Neuronal stem cell (in vitro differentiated cells): Measurements from ENCODE around the gene OGFOD2.
A peak's percentile ranks its signal among the peaks of the same experiment; 100 is the strongest.

ENCODE experiments used
- DNase-seq: peaks from one replicate; pipeline ENCODE4 v3.0.0-alpha.2; 2013; ENCODE audit warnings: low spot score
- H2AFZ ChIP-seq: one replicate; pipeline ENCODE4 v1.6.1; 2013; ENCODE audit warnings: mild to moderate bottlenecking, low read length, inconsistent platforms
- H2AK5ac ChIP-seq: 2 replicates; pipeline ENCODE4 v1.6.1; 2013; ENCODE audit warnings: low read depth, mild to moderate bottlenecking, inconsistent platforms, low read length, moderate library complexity, mixed read lengths
- H2BK120ac ChIP-seq: 2 replicates; pipeline ENCODE4 v1.6.1; 2013; ENCODE audit warnings: low read depth, mild to moderate bottlenecking, inconsistent platforms, low read length, moderate library complexity, mixed read lengths
- H2BK12ac ChIP-seq: one replicate; pipeline ENCODE4 v1.6.1; 2013; ENCODE audit warnings: low read length, inconsistent platforms
- H2BK15ac ChIP-seq: 2 replicates; pipeline ENCODE4 v1.6.1; 2013; ENCODE audit warnings: mild to moderate bottlenecking, low read length, inconsistent platforms, mixed read lengths
- H2BK5ac ChIP-seq: one replicate; pipeline ENCODE4 v1.6.1; 2013; ENCODE audit warnings: inconsistent platforms, mild to moderate bottlenecking, low read length, moderate library complexity
- H3K14ac ChIP-seq: one replicate; pipeline ENCODE4 v1.6.1; 2013; ENCODE audit warnings: low read length, inconsistent platforms
- H3K18ac ChIP-seq: 2 replicates; pipeline ENCODE4 v1.6.1; 2013; ENCODE audit warnings: low read length, inconsistent platforms
- H3K23ac ChIP-seq: 2 replicates; pipeline ENCODE4 v1.6.1; 2013; ENCODE audit warnings: low read depth, mild to moderate bottlenecking, mixed read lengths, low read length, inconsistent platforms; ENCODE audit not compliant: poor library complexity
- H3K27ac ChIP-seq: replicated peaks from 3 replicates; pipeline ENCODE4 v1.5.1; 2013; ENCODE audit warnings: low read length, inconsistent platforms
- H3K27me3 ChIP-seq, 3 experiments: 2 replicates each; pipeline ENCODE4 v1.6.1; 2013; ENCODE audit warnings: low read length in 3 of 3, mild to moderate bottlenecking in 2 of 3, inconsistent platforms in 1 of 3, low read depth in 1 of 3, mixed read lengths in 1 of 3, moderate library complexity in 1 of 3; ENCODE audit not compliant: control insufficient read depth in 3 of 3, insufficient read depth in 3 of 3
- H3K36me3 ChIP-seq, 2 donors: replicated peaks in 1 of 2; 2 replicates each; pipeline ENCODE4 v1.6.1; 2013; ENCODE audit warnings: low read length in 2 of 2; ENCODE audit not compliant: control insufficient read depth in 2 of 2, insufficient read depth in 2 of 2
- H3K4ac ChIP-seq: 2 replicates; pipeline ENCODE4 v1.6.1; 2013; ENCODE audit warnings: inconsistent platforms, mild to moderate bottlenecking, low read length, moderate library complexity
- H3K4me1 ChIP-seq, 2 donors: 1 replicate in 1 of 2; 2 replicates in 1 of 2; pipeline ENCODE4 v1.6.1; 2013; ENCODE audit warnings: low read length in 2 of 2, low read depth in 1 of 2; ENCODE audit not compliant: control insufficient read depth in 2 of 2, insufficient read depth in 1 of 2
- H3K4me2 ChIP-seq: one replicate; pipeline ENCODE4 v1.6.1; 2013; ENCODE audit warnings: mild to moderate bottlenecking, low read length, inconsistent platforms; ENCODE audit not compliant: insufficient read depth, poor library complexity, severe bottlenecking
- H3K4me3 ChIP-seq, 2 donors: 2 replicates each; pipeline ENCODE4 v1.5.1; 2013; ENCODE audit warnings: low read length in 2 of 2, mild to moderate bottlenecking in 2 of 2, inconsistent platforms in 1 of 2, moderate library complexity in 1 of 2
- H3K79me1 ChIP-seq: one replicate; pipeline ENCODE4 v1.6.1; 2013; ENCODE audit warnings: low read depth, mild to moderate bottlenecking, inconsistent platforms, low read length, moderate library complexity
- H3K9ac ChIP-seq: one replicate; pipeline ENCODE4 v1.6.1; 2013; ENCODE audit warnings: mild to moderate bottlenecking, low read depth, low read length, inconsistent platforms; ENCODE audit not compliant: poor library complexity
- H3K9me3 ChIP-seq, 2 donors: replicated peaks in 1 of 2; 2 replicates each; pipeline versions ENCODE3 to v1.6.1; 2013; ENCODE audit warnings: low read length in 2 of 2, mild to moderate bottlenecking in 2 of 2, inconsistent platforms in 1 of 2, low read depth in 1 of 2, mixed read lengths in 1 of 2, moderate library complexity in 1 of 2; ENCODE audit not compliant: control insufficient read depth in 2 of 2, insufficient read depth in 1 of 2
- H4K8ac ChIP-seq: one replicate; pipeline ENCODE4 v1.6.1; 2013; ENCODE audit warnings: low read depth, mild to moderate bottlenecking, inconsistent platforms, low read length, moderate library complexity
- H4K91ac ChIP-seq: one replicate; pipeline ENCODE4 v1.6.1; 2013; ENCODE audit warnings: low read length, low read depth, mild to moderate bottlenecking, inconsistent platforms; ENCODE audit not compliant: poor library complexity
- WGBS, 2 donors: extraction: QIAGEN DNeasy Blood & Tissue Kit; methylation state at CpG; one replicate each; pipeline ENCODE4 v1.1.7; 2013; ENCODE audit warnings: missing lambda C conversion rate in 2 of 2, mixed read lengths in 1 of 2; ENCODE audit not compliant: insufficient read length in 2 of 2, insufficient replicate concordance in 1 of 2; ENCODE audit errors: extremely low coverage in 2 of 2; 5-methylcytosine and 5-hydroxymethylcytosine counted together

The OGFOD2 gene

DNA sequence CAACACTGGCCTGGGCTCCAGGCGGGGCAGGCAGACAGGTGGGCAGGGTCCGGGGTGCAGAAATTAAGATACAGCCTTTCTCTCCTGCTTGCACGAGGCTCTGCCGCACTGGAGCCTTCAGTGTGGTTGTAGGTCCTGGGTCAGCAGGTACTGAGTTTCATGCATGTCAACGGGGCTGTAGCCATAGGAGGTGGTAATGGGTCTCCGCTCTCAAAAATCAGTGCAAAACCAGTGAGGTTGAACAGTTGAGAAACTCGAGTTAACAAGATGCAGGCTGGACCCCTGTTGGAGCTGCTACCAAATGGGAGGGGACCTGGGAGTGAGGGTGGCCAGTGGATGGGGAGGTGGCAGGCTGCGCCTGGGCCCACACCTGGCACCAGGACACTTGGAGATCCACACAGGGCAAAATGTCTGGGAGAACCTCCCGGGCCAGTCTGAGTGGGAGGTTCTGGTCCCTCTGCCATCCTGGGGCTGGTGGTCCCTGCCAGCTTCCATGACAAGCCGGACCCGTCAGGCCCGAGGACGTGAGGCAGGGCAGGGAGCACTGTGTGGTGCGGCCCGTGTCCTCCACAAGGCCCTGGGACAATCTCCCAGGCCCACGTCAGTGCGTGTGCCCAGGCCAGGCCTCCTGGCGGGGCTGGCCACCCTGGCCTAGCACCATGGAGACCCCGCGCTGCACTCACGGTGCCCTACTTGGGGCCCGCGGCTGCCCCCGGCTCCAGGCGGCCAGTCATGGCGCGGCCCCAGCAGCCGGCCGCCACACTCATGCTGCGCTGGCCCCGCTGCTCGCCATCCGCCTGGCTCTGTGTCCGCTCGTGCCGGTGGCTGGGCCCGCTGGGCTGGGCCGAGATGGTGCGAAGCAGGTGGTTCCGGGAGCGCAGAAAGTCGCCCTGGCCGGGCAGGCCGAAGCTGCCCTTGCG, 10.6 kb downstream of the OGFOD2 start:
- no peaks in the 10 kb centered on the region for H3K9me3 ChIP-seq
- H3K4me1 ChIP-seq: peaks cover 8 to 39% of the 10 kb centered on the region in 2 donors
- no peak overlapping the region for H3K4me2 ChIP-seq
- H4K91ac ChIP-seq: no peak overlapping the region
- H3K27ac ChIP-seq: no peak overlapping the region
- peak overlapping the region; percentile 69 for H2AFZ ChIP-seq
- H3K4ac ChIP-seq: no peak overlapping the region
- H2BK5ac ChIP-seq: no peak overlapping the region
- WGBS, 2 donors: no CpG with 5 or more reads among the region's 45 CpGs
- peak overlapping the region; percentile 31 for H3K23ac ChIP-seq
- no peak overlapping the region for H3K18ac ChIP-seq
- DNase-seq: no peak
- peaks cover 11% of the 10 kb centered on the region for H3K79me1 ChIP-seq
- no peak overlapping the region for H3K9ac ChIP-seq
- no peak overlapping the region for H3K14ac ChIP-seq
- H2BK120ac ChIP-seq: no peak overlapping the region
- peak overlapping the region; percentile 56 for H2AK5ac ChIP-seq
- H3K36me3 ChIP-seq: peaks cover 12 to 38% of the 10 kb centered on the region in 2 donors
- no peak overlapping the region for H2BK15ac ChIP-seq
- H3K27me3 ChIP-seq: no peaks in the 10 kb centered on the region
- H2BK12ac ChIP-seq: no peak overlapping the region
- peak overlapping the region; percentile 96 for H4K8ac ChIP-seq
- no peak overlapping the region for H3K4me3 ChIP-seq

DNA sequence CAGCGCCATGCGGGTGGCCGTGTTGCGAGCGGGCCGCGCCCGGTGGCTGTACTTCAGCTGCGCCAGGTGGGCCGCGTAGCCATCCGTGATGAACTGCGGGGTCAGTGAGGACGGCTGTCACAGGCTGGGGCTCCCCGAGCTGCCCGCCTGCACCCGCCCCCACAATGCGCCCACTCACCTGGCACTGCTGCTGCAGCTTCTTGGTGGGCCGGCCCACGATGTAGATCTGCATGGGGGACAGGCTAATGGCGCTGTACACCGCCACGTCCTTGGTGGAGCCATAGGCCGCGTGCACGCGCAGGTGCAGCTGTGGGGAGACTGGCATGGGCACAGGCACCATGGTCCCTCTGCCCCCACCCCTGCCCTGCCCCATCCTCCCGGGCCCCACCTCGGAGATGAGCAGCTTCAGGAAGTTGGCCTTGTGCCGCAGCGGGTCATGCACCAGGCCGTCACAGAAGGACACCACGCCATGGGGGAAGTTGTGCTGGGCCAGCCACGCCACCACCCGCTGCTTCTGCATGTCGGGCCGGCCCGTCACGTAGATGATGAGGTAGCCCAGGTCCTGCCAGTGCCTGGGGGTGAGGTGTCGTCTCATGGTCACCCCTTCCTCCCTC, 11.3 kb downstream of the OGFOD2 start:
- Histone ChIP-seq H3K79me1 (peaks cover 7% of the 10 kb centered on the region), H3K4ac (no peak overlapping the region)
- no CpG with 5 or more reads among the region's 40 CpGs for WGBS, 2 donors

DNA sequence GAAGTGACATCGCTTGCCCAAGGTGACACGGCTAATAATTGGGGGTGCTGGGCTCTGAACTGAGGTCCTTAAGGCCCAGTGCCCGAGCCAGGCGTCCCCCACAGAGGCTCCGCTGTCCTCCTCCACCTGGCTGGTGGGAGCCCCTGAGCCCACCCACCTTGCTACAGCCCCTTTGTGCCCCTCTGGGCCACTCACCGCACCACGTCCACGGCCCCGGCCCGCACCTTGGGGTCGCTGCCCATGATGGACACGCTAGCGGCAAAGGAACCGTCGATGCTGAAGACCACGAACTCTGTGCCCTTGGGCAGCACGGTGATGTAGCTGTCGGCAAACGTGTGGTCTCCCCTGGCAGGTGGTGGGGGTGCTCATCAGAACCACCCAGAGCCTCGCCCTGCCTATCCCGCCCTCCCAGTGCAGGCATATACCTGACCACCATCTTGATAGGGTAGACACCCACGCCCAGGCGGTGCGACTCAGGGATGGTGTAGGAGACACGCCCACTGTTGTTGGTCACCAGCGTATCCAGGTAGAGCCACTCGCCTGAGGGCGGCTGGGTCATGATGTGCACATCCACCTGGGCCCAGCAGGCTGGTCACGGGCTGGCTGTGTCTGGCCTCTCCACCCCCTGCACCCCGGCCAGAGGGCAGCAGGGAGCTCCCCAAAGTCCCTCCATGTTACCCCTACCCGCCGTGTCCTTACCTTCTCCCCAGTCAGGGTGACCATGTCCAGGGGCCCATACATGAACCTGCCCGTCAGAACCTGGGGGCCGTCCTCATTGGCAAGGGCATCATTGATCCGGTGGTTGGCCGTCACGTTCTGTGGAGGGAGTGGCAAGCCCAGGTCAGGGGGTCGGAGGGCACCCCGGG, 12.3 kb downstream of the OGFOD2 start:
- peak overlapping the region; percentile 55 for H3K23ac ChIP-seq

More for the DNA sequence above, 11.3 kb downstream of the OGFOD2 start:
- peaks cover 6 to 38% of the 10 kb centered on the region in 2 donors for H3K4me1 ChIP-seq
- no peak overlapping the region for H4K91ac ChIP-seq
- H3K4me2 ChIP-seq: no peak overlapping the region
- no peak overlapping the region for H2BK12ac ChIP-seq
- H3K9me3 ChIP-seq: no peaks in the 10 kb centered on the region
- peak overlapping the region; percentile 31 for H3K23ac ChIP-seq
- H3K36me3 ChIP-seq: peaks cover 12 to 38% of the 10 kb centered on the region in 2 donors
- H2BK120ac ChIP-seq: no peak overlapping the region
- no peak overlapping the region for H2AK5ac ChIP-seq
- H3K27me3 ChIP-seq: no peaks in the 10 kb centered on the region
- H4K8ac ChIP-seq: peak overlapping the region; percentile 96
- no peak overlapping the region for H2BK15ac ChIP-seq
- no peak overlapping the region for H3K18ac ChIP-seq
- no peak overlapping the region for H3K4me3 ChIP-seq
- H3K9ac ChIP-seq: no peak overlapping the region
- no peak for DNase-seq
- H2BK5ac ChIP-seq: no peak overlapping the region
- no peak overlapping the region for H3K27ac ChIP-seq
- H2AFZ ChIP-seq: no peak overlapping the region
- no peak overlapping the region for H3K14ac ChIP-seq

More for the DNA sequence above, 12.3 kb downstream of the OGFOD2 start:
- Histone ChIP-seq H2BK5ac (no peak overlapping the region), H4K91ac (no peak overlapping the region), H3K18ac (no peak overlapping the region), H3K9me3 (no peaks in the 10 kb centered on the region), H3K27ac (no peak overlapping the region), H3K27me3 (no peaks in the 10 kb centered on the region), H3K79me1 (peaks cover 3% of the 10 kb centered on the region), H3K9ac (peak overlapping the region; percentile 60), H3K4me3 (peak overlapping the region in 1 of 2 donors; percentile 28), H3K14ac (peak overlapping the region; percentile 38), H3K36me3 (peaks cover 8 to 29% of the 10 kb centered on the region in 2 donors), H3K4me1 (peaks cover 0 to 30% of the 10 kb centered on the region in 2 donors), H3K4ac (no peak overlapping the region), H2BK12ac (no peak overlapping the region), H2BK15ac (no peak overlapping the region), H3K4me2 (peak overlapping the region; percentile 14), H2AK5ac (peak overlapping the region; percentile 63), H4K8ac (peak overlapping the region; percentile 65), H2AFZ (no peak overlapping the region), H2BK120ac (no peak overlapping the region)
- WGBS, 2 donors: no CpG with 5 or more reads among the region's 39 CpGs
- DNase-seq: no peak
